CD4-positive, alpha-beta T cell treated with Interleukin-4 for 1 hour (primary cell): ENCODE results near the gene TLX2.
"Not testable (repeated sequence)": the region's sequence is repeated elsewhere in the genome, so short reads cannot be mapped to it uniquely, and the experiment has no call there.

ENCODE experiments used
- DNase-seq, 2 donors: peaks; one replicate each; pipeline ENCODE4 v3.0.0-alpha.2; 2020 to 2022

The TLX2 gene

DNA sequence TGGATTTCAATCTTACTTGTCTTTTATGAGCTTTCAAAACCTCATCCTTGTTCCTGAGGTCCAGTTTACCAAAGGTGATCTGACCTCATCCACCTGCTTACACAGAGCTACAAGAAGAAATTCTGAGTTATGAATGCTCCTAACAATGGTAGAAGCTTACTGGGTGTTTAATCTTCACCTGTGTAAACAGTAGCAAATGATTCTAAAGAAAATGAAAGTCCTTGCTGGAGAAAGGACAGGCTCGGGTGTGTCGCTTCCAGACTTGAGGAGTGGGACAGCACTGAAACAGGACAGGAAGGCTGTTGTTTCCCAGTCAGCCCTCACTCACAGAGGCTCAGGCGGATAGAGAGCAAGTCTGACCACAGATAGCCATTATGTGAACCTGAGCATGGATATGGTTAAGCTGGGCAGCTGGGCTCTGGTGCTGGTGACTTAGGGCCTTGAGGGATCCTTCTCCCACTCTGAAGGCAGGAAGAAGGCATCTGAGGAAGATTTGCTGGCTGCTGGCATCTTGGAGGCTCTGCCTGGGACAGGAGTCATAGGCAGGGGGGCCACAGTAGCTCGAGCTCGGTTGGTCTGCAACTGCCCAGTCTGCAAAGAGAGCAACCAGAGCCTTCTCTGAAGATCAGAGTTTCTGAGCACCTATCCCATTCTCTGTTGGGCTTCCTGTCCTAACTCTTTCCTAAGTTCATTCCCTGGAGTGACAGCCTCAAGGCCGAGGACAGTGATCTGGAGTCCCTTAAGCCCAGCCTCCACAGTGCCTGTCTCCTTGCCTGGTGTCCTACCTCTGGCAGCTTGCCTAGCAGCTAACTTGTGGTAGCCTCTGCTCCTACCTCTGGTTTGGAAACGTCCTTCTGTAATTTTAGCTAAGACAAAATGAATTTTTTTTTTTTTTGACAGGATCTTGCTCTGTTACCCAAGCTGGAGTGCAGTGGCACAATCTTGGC, 44.3 kb downstream of the TLX2 start:
- DNase-seq: no peak

DNA sequence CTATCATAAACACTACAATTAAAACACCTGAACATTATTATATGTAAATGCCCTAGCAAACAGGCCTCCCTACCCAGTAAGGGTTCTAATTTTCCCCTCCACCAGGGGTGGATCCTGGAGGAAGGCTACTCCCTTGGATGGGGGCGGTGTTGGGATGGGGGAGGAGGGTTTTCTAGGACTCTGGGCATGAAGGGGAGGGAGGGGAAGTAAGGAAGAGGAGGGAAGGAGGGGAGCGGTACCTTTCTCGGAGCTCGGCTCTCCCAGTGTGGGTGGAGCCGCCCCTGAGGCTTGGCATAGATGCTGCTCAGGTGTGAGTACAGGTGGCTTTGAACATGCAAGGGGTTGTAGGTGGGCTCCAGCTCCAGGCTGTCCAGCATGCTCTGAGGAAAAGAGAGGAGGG, 45.7 kb downstream of the TLX2 start:
- DNase-seq: no peak

DNA sequence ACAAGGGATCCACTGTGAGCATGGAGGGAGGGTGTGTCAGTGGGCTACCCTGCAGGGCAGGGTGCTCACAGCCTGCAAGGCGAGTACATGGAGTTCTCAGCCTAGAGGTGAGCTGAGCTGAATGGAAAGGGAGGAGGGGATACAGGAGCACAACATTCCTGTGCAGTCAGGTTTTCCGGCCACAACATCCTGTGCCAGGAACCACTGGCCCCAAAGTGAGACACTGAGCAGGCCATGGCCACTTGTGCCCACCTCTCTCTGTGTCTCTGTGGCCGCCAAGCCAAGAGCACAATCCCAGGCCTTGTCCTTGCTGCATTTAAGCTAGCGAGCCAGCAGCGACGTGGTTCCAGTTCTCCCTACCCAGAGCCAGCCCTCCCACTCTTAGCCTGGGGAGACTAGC, 46.3 kb downstream of the TLX2 start:
- no peak for DNase-seq

DNA sequence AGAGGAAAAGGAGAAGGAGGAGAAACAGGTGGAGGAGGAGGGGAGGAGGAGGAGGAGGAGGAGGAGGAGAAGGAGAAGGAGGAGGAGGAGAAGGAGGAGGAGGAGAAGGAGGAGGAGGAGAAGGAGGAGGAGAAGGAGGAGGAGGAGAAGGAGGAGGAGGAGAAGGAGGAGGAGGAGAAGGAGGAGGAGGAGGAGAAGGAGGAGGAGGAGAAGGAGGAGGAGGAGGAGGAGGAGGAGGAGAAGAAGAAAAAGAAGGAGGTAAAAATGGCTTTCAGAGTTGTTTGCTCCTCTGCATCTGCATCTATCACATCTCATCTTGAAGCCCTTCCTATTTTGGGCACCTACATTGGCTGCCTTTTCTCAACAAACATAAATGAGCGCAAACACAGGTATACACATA, 46.8 kb downstream of the TLX2 start:
- not testable (repeated sequence) for DNase-seq

DNA sequence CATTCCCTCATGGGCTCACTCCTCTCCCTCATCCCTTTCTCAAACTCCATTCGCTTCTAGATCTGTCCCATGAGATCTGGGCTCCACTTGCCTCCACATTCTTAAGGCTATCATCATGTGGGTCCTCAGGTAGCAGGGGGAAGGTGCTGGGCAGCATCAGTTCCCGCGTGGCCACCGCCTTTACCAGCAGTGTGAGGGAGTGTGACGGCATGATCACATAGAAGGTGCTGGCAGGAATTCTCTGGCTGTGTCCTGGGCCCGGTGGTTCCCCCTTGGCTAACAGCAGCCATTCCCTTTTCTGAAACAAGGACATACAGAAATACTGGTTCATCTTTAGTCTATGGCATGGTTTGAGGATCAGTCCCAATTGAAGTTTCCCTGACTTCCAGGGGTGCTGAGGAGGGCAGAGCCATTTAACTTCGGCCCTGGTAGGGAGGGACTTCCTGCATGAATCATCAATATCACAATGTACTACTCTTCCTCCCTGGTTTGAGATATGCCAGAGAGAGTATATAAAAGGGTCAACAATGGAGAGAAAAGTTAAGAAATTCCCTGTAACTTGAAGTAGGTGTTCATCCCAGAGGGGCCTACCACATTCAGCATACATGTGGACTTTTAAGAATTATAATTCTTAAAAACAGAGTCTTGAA, 48.0 kb downstream of the TLX2 start:
- no peak for DNase-seq

DNA sequence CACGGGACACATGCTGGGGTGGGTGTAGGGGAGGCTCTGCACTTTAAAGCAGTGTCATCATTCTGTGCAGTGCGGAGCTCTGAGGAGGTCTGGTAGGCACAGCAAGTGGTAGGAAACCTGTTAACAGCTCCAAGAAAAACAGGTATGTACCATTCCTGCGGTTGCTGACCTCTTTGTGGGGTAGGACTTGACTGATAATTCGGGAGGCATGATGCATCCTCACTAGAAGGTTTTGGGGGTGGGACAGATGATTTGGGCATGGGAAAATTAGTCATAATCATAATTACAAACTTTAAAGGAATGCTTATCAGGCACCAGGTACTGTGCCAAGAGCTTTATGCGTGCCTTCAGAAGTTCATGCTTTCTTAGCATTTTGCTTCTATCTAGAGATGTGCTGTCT, 50.0 kb downstream of the TLX2 start:
- DNase-seq: no peak

DNA sequence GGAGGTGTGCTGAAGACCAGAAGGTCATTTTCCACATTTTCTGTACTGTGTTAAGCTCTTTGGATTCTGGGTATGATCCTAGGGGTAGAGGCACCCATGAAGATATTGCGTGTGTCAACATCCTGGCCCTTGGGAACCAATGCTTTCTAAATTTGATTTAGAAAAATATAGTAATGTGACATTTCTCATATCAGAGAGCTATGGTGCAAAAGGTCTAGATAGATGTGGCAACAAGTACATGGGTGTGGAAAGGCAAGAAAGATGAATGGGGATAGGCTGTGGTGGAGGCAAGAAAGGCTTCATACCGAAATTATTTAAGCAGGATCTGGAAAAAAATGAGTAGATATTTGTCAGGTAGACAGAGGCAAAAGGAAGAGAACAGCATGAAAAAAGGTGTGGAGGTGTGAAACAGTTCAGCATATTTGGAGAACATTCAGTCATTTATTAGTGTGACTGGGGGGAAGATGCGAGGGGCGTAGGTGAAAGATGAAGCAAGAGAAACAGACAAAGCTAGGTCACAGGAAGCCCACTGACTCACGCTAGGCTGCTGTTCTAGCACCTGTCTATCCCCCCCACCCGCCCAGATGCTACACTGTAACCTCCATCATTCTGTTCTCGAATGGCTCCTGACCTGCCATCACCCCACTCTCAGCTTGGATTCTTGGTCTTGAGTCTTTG, 52.0 kb downstream of the TLX2 start:
- no peak for DNase-seq

DNA sequence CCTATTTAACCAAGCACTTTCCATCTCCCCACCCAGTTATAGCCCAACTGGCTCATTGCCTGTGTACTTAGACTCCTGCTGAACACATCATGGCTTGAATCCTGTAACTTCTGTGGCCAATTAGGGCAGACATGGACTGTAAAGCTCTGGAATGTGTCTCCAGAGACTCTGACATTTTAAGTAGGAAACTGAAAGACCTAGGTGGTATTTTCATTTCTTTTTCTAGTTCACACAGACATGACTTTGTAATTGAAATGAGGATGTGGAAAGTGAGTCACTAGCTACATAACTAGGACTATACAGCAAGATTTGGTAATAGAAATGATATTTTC, 52.5 kb downstream of the TLX2 start:
- DNase-seq: no peak
